Measurements from ENCODE around the gene PRG3. TPM values are rescaled to one million over a fixed set of nuclear protein-coding genes. Genes with fewer than 3 reads are reported as not detected.

PRG3 gene
- total RNA-seq, 1 experiment from 2014 or later, result not detected

DNA sequence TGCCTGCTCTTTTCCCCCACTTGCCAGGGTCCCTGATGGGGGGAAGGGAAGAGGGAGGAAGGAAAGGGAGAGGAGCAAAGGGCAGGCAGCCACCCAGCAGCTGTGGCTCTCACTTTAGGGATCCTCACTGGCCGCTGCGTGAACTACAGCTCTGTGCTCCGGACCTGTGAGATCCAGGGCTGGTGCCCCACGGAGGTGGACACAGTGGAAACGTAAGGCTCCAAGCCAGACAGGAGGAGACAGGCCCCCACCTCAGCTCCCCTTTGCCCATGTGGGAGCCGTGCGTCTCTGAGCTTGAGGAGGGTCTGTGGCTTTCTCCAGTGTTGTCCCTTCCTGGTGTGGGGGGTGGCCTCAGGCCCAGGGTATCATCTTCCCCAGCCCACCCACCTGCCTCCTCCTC lies 32.9 kb downstream of the PRG3 start:
- POLR2A ChIA-PET, result no interaction called here
- H3K4me3 Mint-ChIP-seq, result no peak overlapping the region
- TF ChIP-seq, protein P1, sequence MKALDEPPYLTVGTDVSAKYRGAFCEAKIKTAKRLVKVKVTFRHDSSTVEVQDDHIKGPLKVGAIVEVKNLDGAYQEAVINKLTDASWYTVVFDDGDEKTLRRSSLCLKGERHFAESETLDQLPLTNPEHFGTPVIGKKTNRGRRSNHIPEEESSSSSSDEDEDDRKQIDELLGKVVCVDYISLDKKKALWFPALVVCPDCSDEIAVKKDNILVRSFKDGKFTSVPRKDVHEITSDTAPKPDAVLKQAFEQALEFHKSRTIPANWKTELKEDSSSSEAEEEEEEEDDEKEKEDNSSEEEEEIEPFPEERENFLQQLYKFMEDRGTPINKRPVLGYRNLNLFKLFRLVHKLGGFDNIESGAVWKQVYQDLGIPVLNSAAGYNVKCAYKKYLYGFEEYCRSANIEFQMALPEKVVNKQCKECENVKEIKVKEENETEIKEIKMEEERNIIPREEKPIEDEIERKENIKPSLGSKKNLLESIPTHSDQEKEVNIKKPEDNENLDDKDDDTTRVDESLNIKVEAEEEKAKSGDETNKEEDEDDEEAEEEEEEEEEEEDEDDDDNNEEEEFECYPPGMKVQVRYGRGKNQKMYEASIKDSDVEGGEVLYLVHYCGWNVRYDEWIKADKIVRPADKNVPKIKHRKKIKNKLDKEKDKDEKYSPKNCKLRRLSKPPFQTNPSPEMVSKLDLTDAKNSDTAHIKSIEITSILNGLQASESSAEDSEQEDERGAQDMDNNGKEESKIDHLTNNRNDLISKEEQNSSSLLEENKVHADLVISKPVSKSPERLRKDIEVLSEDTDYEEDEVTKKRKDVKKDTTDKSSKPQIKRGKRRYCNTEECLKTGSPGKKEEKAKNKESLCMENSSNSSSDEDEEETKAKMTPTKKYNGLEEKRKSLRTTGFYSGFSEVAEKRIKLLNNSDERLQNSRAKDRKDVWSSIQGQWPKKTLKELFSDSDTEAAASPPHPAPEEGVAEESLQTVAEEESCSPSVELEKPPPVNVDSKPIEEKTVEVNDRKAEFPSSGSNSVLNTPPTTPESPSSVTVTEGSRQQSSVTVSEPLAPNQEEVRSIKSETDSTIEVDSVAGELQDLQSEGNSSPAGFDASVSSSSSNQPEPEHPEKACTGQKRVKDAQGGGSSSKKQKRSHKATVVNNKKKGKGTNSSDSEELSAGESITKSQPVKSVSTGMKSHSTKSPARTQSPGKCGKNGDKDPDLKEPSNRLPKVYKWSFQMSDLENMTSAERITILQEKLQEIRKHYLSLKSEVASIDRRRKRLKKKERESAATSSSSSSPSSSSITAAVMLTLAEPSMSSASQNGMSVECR (CRISPR knock-in tag; IDR thresholded peaks at IDR 0.05; ENCODE audit: borderline replicate concordance), result no peak
- TF ChIP-seq, protein P2, sequence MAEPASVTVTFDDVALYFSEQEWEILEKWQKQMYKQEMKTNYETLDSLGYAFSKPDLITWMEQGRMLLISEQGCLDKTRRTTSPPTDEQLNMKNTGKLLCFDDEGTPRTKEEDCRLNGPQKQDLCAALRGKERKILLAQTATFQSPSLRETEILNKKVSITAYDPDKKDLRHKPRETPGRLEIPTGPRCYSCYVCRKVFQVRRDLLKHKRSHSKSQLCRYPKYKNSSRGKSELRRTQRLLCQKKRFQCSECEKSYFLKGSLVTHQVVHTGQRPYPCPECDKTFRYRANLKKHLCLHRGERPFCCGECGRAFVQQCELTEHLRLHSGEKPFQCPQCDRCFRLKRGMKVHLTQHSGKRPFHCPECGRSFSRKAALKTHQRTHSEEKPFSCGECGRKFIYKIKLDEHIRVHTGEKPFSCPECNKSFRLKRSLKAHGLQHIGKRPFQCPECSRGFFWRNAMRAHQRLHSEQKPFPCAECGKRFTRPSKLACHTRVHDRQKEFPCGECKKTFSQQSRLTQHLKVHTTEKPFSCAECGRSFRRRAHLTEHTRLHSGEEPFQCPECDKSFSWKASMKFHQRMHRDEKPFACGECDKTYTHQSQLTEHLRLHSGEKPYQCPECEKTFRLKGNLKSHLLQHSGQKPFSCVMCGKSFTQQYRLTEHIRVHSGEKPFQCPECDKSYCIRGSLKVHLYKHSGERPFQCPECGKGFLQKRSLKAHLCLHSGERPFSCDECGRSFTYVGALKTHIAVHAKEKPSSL (CRISPR knock-in tag; conservative IDR thresholded peaks at IDR 0.05), result no peak
- TF ChIP-seq ZNF423 (CRISPR knock-in tag; IDR thresholded peaks at IDR 0.05), result no peak
- peaks cover 26% of the 10 kb centered on the region for H3K4me1 Mint-ChIP-seq
- no peak overlapping the region for H3K27ac Mint-ChIP-seq
- peaks cover 6% of the 10 kb centered on the region; the same call in 1 of the 2 replicates for H3K9me3 Mint-ChIP-seq
- DNase-seq (ENCODE audit: low spot score) (no peak), ATAC-seq (no peak)
- peaks cover 11% of the 10 kb centered on the region; the same call in 1 of the 2 replicates for H3K27me3 Mint-ChIP-seq (ENCODE audit: low read depth)
- no peaks in the 10 kb centered on the region for H3K36me3 Mint-ChIP-seq
- CTCF ChIA-PET, result interaction anchor here (0.6 to 2.8 kb wide), 6 partner anchors 10 to 179 kb away, joined by 3 to 13 read pairs (median 4); no protein-coding TSS in a partner anchor

DNA sequence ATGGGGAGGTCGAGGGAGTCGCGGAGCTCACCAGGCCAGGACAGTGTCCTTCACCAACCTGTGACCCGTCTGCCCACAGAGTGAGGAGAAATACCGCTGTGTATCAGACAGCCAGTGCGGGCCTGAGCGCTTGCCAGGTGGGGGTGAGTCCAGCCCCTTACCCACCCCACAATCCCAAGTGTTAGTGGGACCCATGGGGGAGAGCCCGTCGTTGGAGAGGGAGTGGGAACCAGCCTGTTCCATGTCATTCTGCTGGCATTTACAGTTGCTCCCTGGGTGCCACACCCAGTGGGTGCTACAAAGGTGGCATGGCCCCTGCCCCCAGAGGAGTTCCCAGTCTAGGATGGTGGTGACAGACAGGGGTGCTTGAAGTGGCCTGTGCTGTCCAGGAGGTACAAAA lies 33.6 kb downstream of the PRG3 start:
- ChIA-PET CTCF (interaction anchor here (0.6 to 3.0 kb wide), 10 partner anchors 11 to 180 kb away, joined by 3 to 21 read pairs (median 5); no protein-coding TSS in a partner anchor), POLR2A (no interaction called here)
- Mint-ChIP-seq H3K27ac (no peak overlapping the region), H3K36me3 (no peaks in the 10 kb centered on the region), H3K9me3 (peaks cover 6% of the 10 kb centered on the region; the same call in 1 of the 2 replicates), H3K27me3 (ENCODE audit: low read depth) (peaks cover 11% of the 10 kb centered on the region; the same call in 1 of the 2 replicates), H3K4me1 (peaks cover 29% of the 10 kb centered on the region), H3K4me3 (no peak overlapping the region)
- TF ChIP-seq, protein P3, sequence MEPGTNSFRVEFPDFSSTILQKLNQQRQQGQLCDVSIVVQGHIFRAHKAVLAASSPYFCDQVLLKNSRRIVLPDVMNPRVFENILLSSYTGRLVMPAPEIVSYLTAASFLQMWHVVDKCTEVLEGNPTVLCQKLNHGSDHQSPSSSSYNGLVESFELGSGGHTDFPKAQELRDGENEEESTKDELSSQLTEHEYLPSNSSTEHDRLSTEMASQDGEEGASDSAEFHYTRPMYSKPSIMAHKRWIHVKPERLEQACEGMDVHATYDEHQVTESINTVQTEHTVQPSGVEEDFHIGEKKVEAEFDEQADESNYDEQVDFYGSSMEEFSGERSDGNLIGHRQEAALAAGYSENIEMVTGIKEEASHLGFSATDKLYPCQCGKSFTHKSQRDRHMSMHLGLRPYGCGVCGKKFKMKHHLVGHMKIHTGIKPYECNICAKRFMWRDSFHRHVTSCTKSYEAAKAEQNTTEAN (CRISPR knock-in tag; IDR thresholded peaks at IDR 0.05), result no peak
- DNase-seq (ENCODE audit: low spot score) (no peak), ATAC-seq (no peak)

DNA sequence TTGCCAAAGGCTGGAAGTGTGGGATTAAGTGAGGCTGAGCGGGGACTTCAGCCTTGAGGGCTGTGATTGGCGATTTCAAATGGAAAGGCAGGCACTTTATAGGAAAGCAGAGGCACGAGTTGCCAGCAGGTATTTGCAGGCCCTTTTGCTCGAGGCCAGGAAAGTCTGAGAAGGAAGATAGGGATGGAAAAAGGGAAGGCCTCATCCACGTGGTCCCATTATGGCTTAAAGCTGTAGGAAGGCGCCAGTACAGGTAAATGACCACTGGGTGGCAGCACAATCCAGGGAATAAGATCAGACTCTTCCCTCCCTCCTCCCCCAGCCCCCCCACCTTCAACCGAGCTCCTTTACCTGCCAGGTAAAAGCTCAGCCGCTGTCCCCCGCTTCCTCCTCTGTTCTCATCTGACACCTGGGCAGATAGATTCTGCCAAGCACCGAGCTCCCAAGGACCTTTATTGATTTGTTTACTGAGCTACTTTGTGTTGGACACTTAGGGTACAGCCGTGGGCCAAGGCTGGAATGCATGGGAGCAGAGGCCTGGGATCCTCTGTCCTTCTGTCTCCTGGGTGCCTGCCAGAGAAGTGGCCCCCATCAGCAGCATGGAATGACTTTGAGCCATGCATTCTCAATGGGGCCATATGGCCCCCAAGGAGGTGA lies 35.3 kb downstream of the PRG3 start:
- ChIA-PET CTCF (interaction anchor here (0.5 to 3.0 kb wide), 70 partner anchors 8 to 1534 kb away, joined by 3 to 59 read pairs (median 5); partner anchors contain the start of genes CTNND1, PRG3, RTN4RL2 and SERPING1), POLR2A (no interaction called here)
- Mint-ChIP-seq H3K4me3 (peak overlapping the region; percentile 24; the same call in 1 of the 2 replicates), H3K4me1 (peaks cover 29% of the 10 kb centered on the region), H3K9me3 (no peaks in the 10 kb centered on the region), H3K36me3 (no peaks in the 10 kb centered on the region), H3K27me3 (ENCODE audit: low read depth) (peaks cover 16% of the 10 kb centered on the region), H3K27ac (no peak overlapping the region)
- ATAC-seq (peak; percentile 70), DNase-seq (ENCODE audit: low spot score) (peak; percentile 89)
- TF ChIP-seq ETV6 (CRISPR knock-in tag; IDR thresholded peaks at IDR 0.05) (0 out of 2 replicates have a peak, but pooled peaks have one; percentile 25), ZNF416 (CRISPR knock-in tag; IDR thresholded peaks at IDR 0.05) (no peak), NR3C1 (CRISPR knock-in tag; conservative IDR thresholded peaks at IDR 0.05; ENCODE audit: low read depth) (no peak)
- TF ChIP-seq, protein P4, sequence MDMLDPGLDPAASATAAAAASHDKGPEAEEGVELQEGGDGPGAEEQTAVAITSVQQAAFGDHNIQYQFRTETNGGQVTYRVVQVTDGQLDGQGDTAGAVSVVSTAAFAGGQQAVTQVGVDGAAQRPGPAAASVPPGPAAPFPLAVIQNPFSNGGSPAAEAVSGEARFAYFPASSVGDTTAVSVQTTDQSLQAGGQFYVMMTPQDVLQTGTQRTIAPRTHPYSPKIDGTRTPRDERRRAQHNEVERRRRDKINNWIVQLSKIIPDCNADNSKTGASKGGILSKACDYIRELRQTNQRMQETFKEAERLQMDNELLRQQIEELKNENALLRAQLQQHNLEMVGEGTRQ (CRISPR knock-in tag; IDR thresholded peaks at IDR 0.05), result peak; percentile 47
- TF ChIP-seq, protein P5, sequence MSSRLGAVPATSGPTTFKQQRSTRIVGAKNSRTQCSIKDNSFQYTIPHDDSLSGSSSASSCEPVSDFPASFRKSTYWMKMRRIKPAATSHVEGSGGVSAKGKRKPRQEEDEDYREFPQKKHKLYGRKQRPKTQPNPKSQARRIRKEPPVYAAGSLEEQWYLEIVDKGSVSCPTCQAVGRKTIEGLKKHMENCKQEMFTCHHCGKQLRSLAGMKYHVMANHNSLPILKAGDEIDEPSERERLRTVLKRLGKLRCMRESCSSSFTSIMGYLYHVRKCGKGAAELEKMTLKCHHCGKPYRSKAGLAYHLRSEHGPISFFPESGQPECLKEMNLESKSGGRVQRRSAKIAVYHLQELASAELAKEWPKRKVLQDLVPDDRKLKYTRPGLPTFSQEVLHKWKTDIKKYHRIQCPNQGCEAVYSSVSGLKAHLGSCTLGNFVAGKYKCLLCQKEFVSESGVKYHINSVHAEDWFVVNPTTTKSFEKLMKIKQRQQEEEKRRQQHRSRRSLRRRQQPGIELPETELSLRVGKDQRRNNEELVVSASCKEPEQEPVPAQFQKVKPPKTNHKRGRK (CRISPR knock-in tag; IDR thresholded peaks at IDR 0.05; ENCODE audit: borderline replicate concordance), result no peak
- TF ChIP-seq, protein P6, sequence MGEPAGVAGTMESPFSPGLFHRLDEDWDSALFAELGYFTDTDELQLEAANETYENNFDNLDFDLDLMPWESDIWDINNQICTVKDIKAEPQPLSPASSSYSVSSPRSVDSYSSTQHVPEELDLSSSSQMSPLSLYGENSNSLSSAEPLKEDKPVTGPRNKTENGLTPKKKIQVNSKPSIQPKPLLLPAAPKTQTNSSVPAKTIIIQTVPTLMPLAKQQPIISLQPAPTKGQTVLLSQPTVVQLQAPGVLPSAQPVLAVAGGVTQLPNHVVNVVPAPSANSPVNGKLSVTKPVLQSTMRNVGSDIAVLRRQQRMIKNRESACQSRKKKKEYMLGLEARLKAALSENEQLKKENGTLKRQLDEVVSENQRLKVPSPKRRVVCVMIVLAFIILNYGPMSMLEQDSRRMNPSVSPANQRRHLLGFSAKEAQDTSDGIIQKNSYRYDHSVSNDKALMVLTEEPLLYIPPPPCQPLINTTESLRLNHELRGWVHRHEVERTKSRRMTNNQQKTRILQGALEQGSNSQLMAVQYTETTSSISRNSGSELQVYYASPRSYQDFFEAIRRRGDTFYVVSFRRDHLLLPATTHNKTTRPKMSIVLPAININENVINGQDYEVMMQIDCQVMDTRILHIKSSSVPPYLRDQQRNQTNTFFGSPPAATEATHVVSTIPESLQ (CRISPR knock-in tag; IDR thresholded peaks at IDR 0.05), result no peak
- TF ChIP-seq, protein P7, sequence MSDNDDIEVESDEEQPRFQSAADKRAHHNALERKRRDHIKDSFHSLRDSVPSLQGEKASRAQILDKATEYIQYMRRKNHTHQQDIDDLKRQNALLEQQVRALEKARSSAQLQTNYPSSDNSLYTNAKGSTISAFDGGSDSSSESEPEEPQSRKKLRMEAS (CRISPR knock-in tag; IDR thresholded peaks at IDR 0.05), result peak; percentile 81
- TF ChIP-seq, protein P8, sequence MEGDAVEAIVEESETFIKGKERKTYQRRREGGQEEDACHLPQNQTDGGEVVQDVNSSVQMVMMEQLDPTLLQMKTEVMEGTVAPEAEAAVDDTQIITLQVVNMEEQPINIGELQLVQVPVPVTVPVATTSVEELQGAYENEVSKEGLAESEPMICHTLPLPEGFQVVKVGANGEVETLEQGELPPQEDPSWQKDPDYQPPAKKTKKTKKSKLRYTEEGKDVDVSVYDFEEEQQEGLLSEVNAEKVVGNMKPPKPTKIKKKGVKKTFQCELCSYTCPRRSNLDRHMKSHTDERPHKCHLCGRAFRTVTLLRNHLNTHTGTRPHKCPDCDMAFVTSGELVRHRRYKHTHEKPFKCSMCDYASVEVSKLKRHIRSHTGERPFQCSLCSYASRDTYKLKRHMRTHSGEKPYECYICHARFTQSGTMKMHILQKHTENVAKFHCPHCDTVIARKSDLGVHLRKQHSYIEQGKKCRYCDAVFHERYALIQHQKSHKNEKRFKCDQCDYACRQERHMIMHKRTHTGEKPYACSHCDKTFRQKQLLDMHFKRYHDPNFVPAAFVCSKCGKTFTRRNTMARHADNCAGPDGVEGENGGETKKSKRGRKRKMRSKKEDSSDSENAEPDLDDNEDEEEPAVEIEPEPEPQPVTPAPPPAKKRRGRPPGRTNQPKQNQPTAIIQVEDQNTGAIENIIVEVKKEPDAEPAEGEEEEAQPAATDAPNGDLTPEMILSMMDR (IDR thresholded peaks at IDR 0.05), result peak; percentile 89
- TF ChIP-seq, protein P9, sequence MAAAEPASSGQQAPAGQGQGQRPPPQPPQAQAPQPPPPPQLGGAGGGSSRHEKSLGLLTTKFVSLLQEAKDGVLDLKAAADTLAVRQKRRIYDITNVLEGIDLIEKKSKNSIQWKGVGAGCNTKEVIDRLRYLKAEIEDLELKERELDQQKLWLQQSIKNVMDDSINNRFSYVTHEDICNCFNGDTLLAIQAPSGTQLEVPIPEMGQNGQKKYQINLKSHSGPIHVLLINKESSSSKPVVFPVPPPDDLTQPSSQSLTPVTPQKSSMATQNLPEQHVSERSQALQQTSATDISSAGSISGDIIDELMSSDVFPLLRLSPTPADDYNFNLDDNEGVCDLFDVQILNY (CRISPR knock-in tag; IDR thresholded peaks at IDR 0.05), result no peak

All from WTC11 (cell line).